HCT116 (cell line): ENCODE data around the gene FCER2. TPM values are rescaled to one million over a fixed set of nuclear protein-coding genes. Genes with fewer than 3 reads are reported as not detected.

Experiments
- ATAC-seq: fragments of 200-7000 bp; cut with Tn5 transposase; 2 replicates; pipeline ENCODE4 v1.9.1; 2020; ENCODE audit warnings: mild to moderate bottlenecking, moderate library complexity
- BruUV-seq: library from RNA; stranded (reverse); fragments of 400-500 nt; replicated peaks from 2 replicates; lab custom pipeline; 2021; lab: Mats Ljungman, UMichigan
- CTCF ChIA-PET: fragments of 300-600 bp; sonication (Branson Sonifier 250); formaldehyde crosslinking; loops from one replicate; lab custom pipeline; 2021; ENCODE audit warnings: antibody characterized with exemption; lab: Charles Lee
- POLR2A ChIA-PET: fragments of 300-600, 350-600 bp; sonication (Branson Sonifier 250); formaldehyde crosslinking; loops from one replicate; lab custom pipeline; 2021; ENCODE audit warnings: antibody characterized with exemption; lab: Charles Lee
- RAD21 ChIA-PET, 2 experiments: fragments of 300-600 bp; sonication (Branson Sonifier 250); formaldehyde crosslinking; loops; one replicate each; lab custom pipeline; 2023; ENCODE audit warnings: low total read pairs in 2 of 2; ENCODE audit not compliant: uncharacterized antibody in 2 of 2, unreplicated experiment in 2 of 2, low non-redundant PET in 1 of 2; lab: Charles Lee
- DNase-seq: peaks from one replicate; pipeline ENCODE4 v3.0.0-alpha.2; 2010; ENCODE audit warnings: low read depth, low spot score
- H2AFZ ChIP-seq: fragments of 200-600 bp; shearing (Covaris generic), sonication (generic); 2 replicates; pipeline ENCODE4 v1.6.1; 2017; ENCODE audit warnings: low read depth, mixed run types, mixed read lengths, antibody characterized with exemption, low read length; ENCODE audit not compliant: poor library complexity, severe bottlenecking
- H3K27ac ChIP-seq: 2 replicates; pipeline ENCODE4 v1.5.1; 2012; ENCODE audit warnings: low read depth, low read length
- H3K27me3 ChIP-seq: fragments of 200-600 bp; sonication (generic); 2 replicates; pipeline ENCODE4 v1.6.1; 2016; ENCODE audit warnings: mixed run types, low read length, mixed read lengths; ENCODE audit not compliant: insufficient read depth
- H3K36me3 ChIP-seq, 2 experiments: fragments of 200-500 bp in 1 of 2; fragments of 200-600 bp in 1 of 2; sonication (Bioruptor generic) in 1 of 2; sonication (generic) in 1 of 2; 2 replicates each; pipeline versions ENCODE4 v1.5.1 to v1.6.1; 2014 to 2016; ENCODE audit warnings: low read length in 2 of 2, inconsistent platforms in 1 of 2, mixed read lengths in 1 of 2, mixed run types in 1 of 2; ENCODE audit not compliant: insufficient read depth in 2 of 2, control insufficient read depth in 1 of 2
- H3K4me1 ChIP-seq, 2 experiments: fragments of 200-600 bp in 1 of 2; sonication (generic) in 1 of 2; 2 replicates each; pipeline versions ENCODE4 v1.5.1 to v1.6.1; 2012 to 2017; ENCODE audit warnings: low read length in 2 of 2, inconsistent platforms in 1 of 2, mild to moderate bottlenecking in 1 of 2, mixed read lengths in 1 of 2, mixed run types in 1 of 2, moderate library complexity in 1 of 2; ENCODE audit not compliant: insufficient read depth in 2 of 2, control insufficient read depth in 1 of 2
- H3K4me2 ChIP-seq: fragments of 200-600 bp; sonication (generic); 2 replicates; pipeline ENCODE4 v1.6.1; 2017; ENCODE audit warnings: mixed run types, low read length, mixed read lengths
- H3K4me3 ChIP-seq, 2 experiments: fragments of 200-600 bp in 1 of 2; sonication (generic) in 1 of 2; replicated peaks in 1 of 2; 2 replicates each; pipeline ENCODE4 v1.5.1; 2011 to 2016; ENCODE audit warnings: low read length in 2 of 2, control low read depth in 1 of 2, low read depth in 1 of 2, mild to moderate bottlenecking in 1 of 2, mixed read lengths in 1 of 2, mixed run types in 1 of 2
- H3K79me2 ChIP-seq: fragments of 200-600 bp; sonication (generic); 2 replicates; pipeline ENCODE4 v1.6.1; 2017; ENCODE audit warnings: mild to moderate bottlenecking, mixed run types, low read length, moderate library complexity, mixed read lengths; ENCODE audit not compliant: insufficient read depth
- H3K9ac ChIP-seq: fragments of 200-600 bp; sonication (generic); 2 replicates; pipeline ENCODE4 v1.6.1; 2016; ENCODE audit warnings: low read length, mixed read lengths
- H3K9me2 ChIP-seq: fragments of 200-600 bp; sonication (generic), shearing (Covaris generic); 2 replicates; pipeline ENCODE4 v1.6.1; 2017; ENCODE audit warnings: mixed run types, mild to moderate bottlenecking, moderate library complexity; ENCODE audit not compliant: insufficient read depth
- H3K9me3 ChIP-seq, 2 experiments: fragments of 200-500 bp in 1 of 2; fragments of 200-600 bp in 1 of 2; sonication (Bioruptor generic) in 1 of 2; sonication (generic) in 1 of 2; 2 replicates each; pipeline ENCODE4 v1.6.1; 2014 to 2017; ENCODE audit warnings: low read length in 2 of 2, mixed read lengths in 2 of 2, inconsistent platforms in 1 of 2, low read depth in 1 of 2, mild to moderate bottlenecking in 1 of 2, mixed run types in 1 of 2, moderate library complexity in 1 of 2; ENCODE audit not compliant: control insufficient read depth in 1 of 2, insufficient read depth in 1 of 2
- H4K20me1 ChIP-seq: fragments of 200-600 bp; sonication (generic), shearing (Covaris generic); 2 replicates; pipeline ENCODE4 v1.6.1; 2017; ENCODE audit warnings: mixed run types, mild to moderate bottlenecking, moderate library complexity; ENCODE audit not compliant: insufficient read depth
- CBX3 ChIP-seq: IDR thresholded peaks from 2 replicates; pipeline ENCODE4 v1.6.1; 2012; ENCODE audit warnings: low read depth
- CEBPB ChIP-seq: IDR thresholded peaks from 2 replicates; pipeline ENCODE4 v1.6.1; 2012; ENCODE audit warnings: low read depth
- EGR1 ChIP-seq: IDR thresholded peaks from 2 replicates; pipeline ENCODE4 v1.6.1; 2012; ENCODE audit warnings: low read depth
- ELF1 ChIP-seq: IDR thresholded peaks from 2 replicates; pipeline ENCODE4 v1.6.1; 2012; ENCODE audit warnings: low read depth, borderline replicate concordance
- EZH2 ChIP-seq: fragments of 200-600 bp; sonication (generic); IDR thresholded peaks from 2 replicates; pipeline ENCODE4 v1.6.1; 2017; ENCODE audit warnings: antibody characterized with exemption, mixed run types
- EZH2phosphoT487 ChIP-seq: fragments of 200-600 bp; IDR thresholded peaks from 2 replicates; pipeline ENCODE4 v1.6.1; 2018; ENCODE audit warnings: antibody characterized with exemption, borderline replicate concordance
- JUND ChIP-seq: IDR thresholded peaks from 2 replicates; pipeline ENCODE4 v1.6.1; 2012
- RAD21 ChIP-seq: IDR thresholded peaks from 2 replicates; pipeline ENCODE4 v1.6.1; 2012; ENCODE audit warnings: low read depth, mild to moderate bottlenecking
- SIN3A ChIP-seq: IDR thresholded peaks from 2 replicates; pipeline ENCODE4 v1.6.1; 2012; ENCODE audit warnings: low read depth
- SP1 ChIP-seq: IDR thresholded peaks from 2 replicates; pipeline ENCODE4 v1.6.1; 2012; ENCODE audit warnings: low read depth
- SRF ChIP-seq: IDR thresholded peaks from 2 replicates; pipeline ENCODE4 v1.6.1; 2012; ENCODE audit warnings: low read depth
- YY1 ChIP-seq: IDR thresholded peaks from 2 replicates; pipeline ENCODE4 v1.6.1; 2011; ENCODE audit warnings: low read length, low read depth, moderate library complexity, mild to moderate bottlenecking; ENCODE audit not compliant: insufficient replicate concordance; ENCODE audit errors: extremely low read depth
- ZFX ChIP-seq: fragments of 450-650 bp; IDR thresholded peaks from 2 replicates; pipeline ENCODE4 v1.6.1; 2017
- ZNF274 ChIP-seq: fragments of 200-500 bp; sonication (Bioruptor generic); IDR thresholded peaks from 2 replicates; pipeline ENCODE4 v1.6.1; 2014; ENCODE audit warnings: mild to moderate bottlenecking, low read depth, low read length, inconsistent platforms
- intact Hi-C: fragments of 100-400 bp; cut with micrococcal nuclease; formaldehyde crosslinking; loops from 2 replicates; pipeline ENCODE4 v1.10.0; 2022
- total RNA-seq: library from RNA; stranded (reverse); gene quantifications from one replicate; pipeline ENCODE4 v1.2.1, GENCODE V29; 2021; ENCODE audit not compliant: unreplicated experiment
- TF ChIP-seq, protein P1 (sequence below): IDR thresholded peaks from 2 replicates; pipeline ENCODE4 v1.6.1; 2011; ENCODE audit warnings: mild to moderate bottlenecking, low read length, moderate library complexity; ENCODE audit not compliant: insufficient replicate concordance; ENCODE audit errors: extremely low read depth
- TF ChIP-seq, protein P2 (sequence below): IDR thresholded peaks from 2 replicates; pipeline ENCODE4 v1.6.1; 2012; ENCODE audit warnings: low read depth
- TF ChIP-seq, protein P3 (sequence below): IDR thresholded peaks from 2 replicates; pipeline ENCODE4 v1.6.1; 2012

Gene FCER2
- total RNA-seq, 1 experiment from 2014 or later: 0.20 TPM

DNA sequence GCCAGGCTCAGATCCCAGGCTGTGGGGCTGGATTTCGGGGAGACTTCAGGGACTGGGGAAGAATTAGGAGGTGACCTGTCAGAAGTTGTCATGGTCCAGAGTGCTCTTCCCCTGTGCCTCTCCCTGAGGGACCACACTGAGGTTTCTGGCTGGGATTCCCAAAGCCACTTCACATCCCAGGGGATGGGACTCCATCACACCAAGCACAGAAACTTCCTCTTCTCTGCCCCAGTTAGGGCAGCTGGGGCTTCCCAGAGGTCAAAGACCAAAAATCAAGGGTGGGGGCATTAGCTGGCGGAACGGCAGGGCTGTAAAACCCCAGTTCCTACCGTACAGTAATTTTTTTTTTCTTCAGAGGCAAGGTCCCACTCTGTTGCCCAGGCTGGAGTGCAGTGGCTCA, 7.4 kb downstream of the FCER2 start:
- peaks cover 0 to 5% of the 10 kb centered on the region in 2 experiments; a peak in 1 of 4 replicates for H3K9me3 ChIP-seq
- ATAC-seq: no peak
- no peaks in the 10 kb centered on the region for H3K4me1 ChIP-seq
- no peak overlapping the region for H3K4me2 ChIP-seq
- BruUV-seq: no TSS peak
- peaks cover 16% of the 10 kb centered on the region; the same call in 1 of the 2 replicates for H3K27me3 ChIP-seq
- intact Hi-C loops: no loop called here
- TF ChIP-seq, protein P1, sequence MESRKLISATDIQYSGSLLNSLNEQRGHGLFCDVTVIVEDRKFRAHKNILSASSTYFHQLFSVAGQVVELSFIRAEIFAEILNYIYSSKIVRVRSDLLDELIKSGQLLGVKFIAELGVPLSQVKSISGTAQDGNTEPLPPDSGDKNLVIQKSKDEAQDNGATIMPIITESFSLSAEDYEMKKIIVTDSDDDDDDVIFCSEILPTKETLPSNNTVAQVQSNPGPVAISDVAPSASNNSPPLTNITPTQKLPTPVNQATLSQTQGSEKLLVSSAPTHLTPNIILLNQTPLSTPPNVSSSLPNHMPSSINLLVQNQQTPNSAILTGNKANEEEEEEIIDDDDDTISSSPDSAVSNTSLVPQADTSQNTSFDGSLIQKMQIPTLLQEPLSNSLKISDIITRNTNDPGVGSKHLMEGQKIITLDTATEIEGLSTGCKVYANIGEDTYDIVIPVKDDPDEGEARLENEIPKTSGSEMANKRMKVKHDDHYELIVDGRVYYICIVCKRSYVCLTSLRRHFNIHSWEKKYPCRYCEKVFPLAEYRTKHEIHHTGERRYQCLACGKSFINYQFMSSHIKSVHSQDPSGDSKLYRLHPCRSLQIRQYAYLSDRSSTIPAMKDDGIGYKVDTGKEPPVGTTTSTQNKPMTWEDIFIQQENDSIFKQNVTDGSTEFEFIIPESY: no peak
- TF ChIP-seq SIN3A (no peak), SRF (no peak), ZNF274 (no peak), EGR1 (no peak), CBX3 (no peak), JUND (no peak), EZH2 (no peak), EZH2phosphoT487 (no peak), ZFX (no peak), CEBPB (no peak), SP1 (no peak), ELF1 (no peak), RAD21 (no peak), YY1 (no peak)
- TF ChIP-seq, protein P2, sequence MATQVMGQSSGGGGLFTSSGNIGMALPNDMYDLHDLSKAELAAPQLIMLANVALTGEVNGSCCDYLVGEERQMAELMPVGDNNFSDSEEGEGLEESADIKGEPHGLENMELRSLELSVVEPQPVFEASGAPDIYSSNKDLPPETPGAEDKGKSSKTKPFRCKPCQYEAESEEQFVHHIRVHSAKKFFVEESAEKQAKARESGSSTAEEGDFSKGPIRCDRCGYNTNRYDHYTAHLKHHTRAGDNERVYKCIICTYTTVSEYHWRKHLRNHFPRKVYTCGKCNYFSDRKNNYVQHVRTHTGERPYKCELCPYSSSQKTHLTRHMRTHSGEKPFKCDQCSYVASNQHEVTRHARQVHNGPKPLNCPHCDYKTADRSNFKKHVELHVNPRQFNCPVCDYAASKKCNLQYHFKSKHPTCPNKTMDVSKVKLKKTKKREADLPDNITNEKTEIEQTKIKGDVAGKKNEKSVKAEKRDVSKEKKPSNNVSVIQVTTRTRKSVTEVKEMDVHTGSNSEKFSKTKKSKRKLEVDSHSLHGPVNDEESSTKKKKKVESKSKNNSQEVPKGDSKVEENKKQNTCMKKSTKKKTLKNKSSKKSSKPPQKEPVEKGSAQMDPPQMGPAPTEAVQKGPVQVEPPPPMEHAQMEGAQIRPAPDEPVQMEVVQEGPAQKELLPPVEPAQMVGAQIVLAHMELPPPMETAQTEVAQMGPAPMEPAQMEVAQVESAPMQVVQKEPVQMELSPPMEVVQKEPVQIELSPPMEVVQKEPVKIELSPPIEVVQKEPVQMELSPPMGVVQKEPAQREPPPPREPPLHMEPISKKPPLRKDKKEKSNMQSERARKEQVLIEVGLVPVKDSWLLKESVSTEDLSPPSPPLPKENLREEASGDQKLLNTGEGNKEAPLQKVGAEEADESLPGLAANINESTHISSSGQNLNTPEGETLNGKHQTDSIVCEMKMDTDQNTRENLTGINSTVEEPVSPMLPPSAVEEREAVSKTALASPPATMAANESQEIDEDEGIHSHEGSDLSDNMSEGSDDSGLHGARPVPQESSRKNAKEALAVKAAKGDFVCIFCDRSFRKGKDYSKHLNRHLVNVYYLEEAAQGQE: no peak
- TF ChIP-seq, protein P3, sequence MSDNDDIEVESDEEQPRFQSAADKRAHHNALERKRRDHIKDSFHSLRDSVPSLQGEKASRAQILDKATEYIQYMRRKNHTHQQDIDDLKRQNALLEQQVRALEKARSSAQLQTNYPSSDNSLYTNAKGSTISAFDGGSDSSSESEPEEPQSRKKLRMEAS: no peak
- POLR2A ChIA-PET: no interaction called here
- H3K36me3 ChIP-seq: no peaks in the 10 kb centered on the region
- H3K9ac ChIP-seq: no peak overlapping the region
- H3K79me2 ChIP-seq: no peaks in the 10 kb centered on the region
- H3K4me3 ChIP-seq: no peak overlapping the region
- RAD21 ChIA-PET: no interaction called here
- no peaks in the 10 kb centered on the region for H4K20me1 ChIP-seq
- no peak overlapping the region for H2AFZ ChIP-seq
- CTCF ChIA-PET: no interaction called here
- no peaks in the 10 kb centered on the region for H3K9me2 ChIP-seq
- DNase-seq: no peak
- H3K27ac ChIP-seq: no peak overlapping the region
